H1 (cell line): Measurements from ENCODE around the gene ARNT2. TPM values are rescaled to one million over a fixed set of nuclear protein-coding genes. Genes with fewer than 3 reads are reported as not detected.

Experiments used
- CTCF ChIA-PET: fragments of 300-600 bp; sonication (Branson Sonifier 250); formaldehyde crosslinking; loops from one replicate; lab custom pipeline; 2021; ENCODE audit not compliant: partially characterized antibody; lab: Charles Lee
- POLR2A ChIA-PET: fragments of 300-600 bp; sonication (Branson Sonifier 250); formaldehyde crosslinking; loops from one replicate; lab custom pipeline; 2021; ENCODE audit warnings: inconsistent platforms; ENCODE audit not compliant: partially characterized antibody; lab: Charles Lee
- DNase-seq, 2 experiments: peaks; one replicate each; pipeline versions ENCODE4 v3.0.0 to v3.0.0-alpha.2; 2010 to 2022; ENCODE audit warnings: low spot score in 2 of 2, low read depth in 1 of 2, mixed read lengths in 1 of 2
- FAIRE-seq: peaks from 2 replicates; lab custom pipeline; 2011; peaks lifted over from hg19 to GRCh38; lab: Jason Lieb, UNC
- H2AFZ ChIP-seq: 2 replicates; pipeline ENCODE4 v1.8.1; 2012; ENCODE audit warnings: low read length, inconsistent platforms
- H2AK5ac ChIP-seq: 2 replicates; pipeline ENCODE4 v1.6.1; 2013; ENCODE audit warnings: low read depth, low read length
- H2BK120ac ChIP-seq: replicated peaks from 2 replicates; pipeline ENCODE3; 2013; ENCODE audit warnings: low read depth, low read length, inconsistent platforms
- H2BK12ac ChIP-seq: 2 replicates; pipeline ENCODE4 v1.6.1; 2013; ENCODE audit warnings: low read depth, low read length
- H2BK15ac ChIP-seq: 2 replicates; pipeline ENCODE4 v1.6.1; 2013; ENCODE audit warnings: low read length
- H2BK20ac ChIP-seq: 2 replicates; pipeline ENCODE4 v1.6.1; 2013; ENCODE audit warnings: low read length
- H2BK5ac ChIP-seq: 2 replicates; pipeline ENCODE4 v1.6.1; 2013; ENCODE audit warnings: low read depth, low read length
- H3K14ac ChIP-seq: 2 replicates; pipeline ENCODE4 v1.6.1; 2013; ENCODE audit warnings: inconsistent platforms; ENCODE audit not compliant: insufficient read length
- H3K18ac ChIP-seq: 2 replicates; pipeline ENCODE4 v1.6.1; 2013; ENCODE audit warnings: low read length; ENCODE audit errors: extremely low read depth
- H3K23ac ChIP-seq: 2 replicates; pipeline ENCODE4 v1.6.1; 2013; ENCODE audit warnings: inconsistent platforms; ENCODE audit not compliant: insufficient read length
- H3K23me2 ChIP-seq: 2 replicates; pipeline ENCODE4 v1.6.1; 2013; ENCODE audit warnings: low read depth, low read length
- H3K27ac ChIP-seq: 2 replicates; pipeline ENCODE4 v1.6.1; 2011; ENCODE audit warnings: low read depth, low read length, inconsistent platforms
- H3K27me3 ChIP-seq, 4 experiments: replicated peaks in 1 of 4; 1 replicate in 1 of 4; 2 replicates in 3 of 4; pipeline versions ENCODE4 v1.6.1 to v1.8.1; 2011 to 2013; ENCODE audit warnings: low read length in 3 of 4, mild to moderate bottlenecking in 3 of 4, inconsistent platforms in 2 of 4, mixed read lengths in 2 of 4, moderate library complexity in 1 of 4; ENCODE audit not compliant: control insufficient read depth in 3 of 4, insufficient read depth in 3 of 4; ENCODE audit errors: extremely low read depth in 1 of 4
- H3K36me3 ChIP-seq, 4 experiments: 2 replicates each; pipeline versions ENCODE4 v1.6.1 to v1.8.1; 2011 to 2013; ENCODE audit warnings: mild to moderate bottlenecking in 4 of 4, low read length in 3 of 4, moderate library complexity in 2 of 4, control low read depth in 1 of 4, inconsistent platforms in 1 of 4; ENCODE audit not compliant: insufficient read depth in 4 of 4, control insufficient read depth in 2 of 4
- H3K4ac ChIP-seq: replicated peaks from 2 replicates; pipeline ENCODE3; 2013; ENCODE audit warnings: low read length, low read depth, mixed read lengths, inconsistent platforms; ENCODE audit not compliant: insufficient read length
- H3K4me1 ChIP-seq, 4 experiments: replicated peaks in 1 of 4; 1 replicate in 1 of 4; 2 replicates in 3 of 4; pipeline versions ENCODE4 v1.6.1 to v1.8.1; 2011 to 2013; ENCODE audit warnings: low read length in 3 of 4, inconsistent platforms in 2 of 4, mixed read lengths in 1 of 4; ENCODE audit not compliant: insufficient read depth in 4 of 4, control insufficient read depth in 3 of 4
- H3K4me2 ChIP-seq, 2 experiments: 2 replicates each; pipeline versions ENCODE4 v1.6.1 to v1.8.1; 2011 to 2013; ENCODE audit warnings: low read depth in 2 of 2, low read length in 2 of 2, control low read depth in 1 of 2, inconsistent platforms in 1 of 2, mild to moderate bottlenecking in 1 of 2; ENCODE audit not compliant: insufficient read depth in 1 of 2
- H3K4me3 ChIP-seq, 4 experiments: fragments of 200-600, 300-600 bp in 1 of 4; sonication (generic), shearing (Covaris generic), sonication (Bioruptor Twin) in 1 of 4; 2 replicates each; pipeline versions ENCODE4 v1.5.1 to v1.8.1; 2011 to 2016; ENCODE audit warnings: low read length in 4 of 4, low read depth in 3 of 4, control low read depth in 2 of 4, inconsistent platforms in 2 of 4, mild to moderate bottlenecking in 2 of 4, mixed read lengths in 1 of 4, moderate library complexity in 1 of 4; ENCODE audit not compliant: insufficient read depth in 2 of 4; ENCODE audit errors: extremely low read depth in 1 of 4
- H3K56ac ChIP-seq: replicated peaks from 2 replicates; pipeline ENCODE3; 2013; ENCODE audit warnings: low read depth, mild to moderate bottlenecking, mixed read lengths, low read length, inconsistent platforms; ENCODE audit not compliant: insufficient read length
- H3K79me1 ChIP-seq: 2 replicates; pipeline ENCODE4 v1.6.1; 2013; ENCODE audit warnings: low read depth, low read length, control low read depth
- H3K79me2 ChIP-seq, 2 experiments: 2 replicates each; pipeline versions ENCODE4 v1.6.1 to v1.8.1; 2012 to 2013; ENCODE audit warnings: low read length in 2 of 2, mild to moderate bottlenecking in 2 of 2, inconsistent platforms in 1 of 2; ENCODE audit not compliant: insufficient read depth in 2 of 2, control insufficient read depth in 1 of 2
- H3K9ac ChIP-seq, 4 experiments: replicated peaks in 1 of 4; 1 replicate in 1 of 4; 2 replicates in 3 of 4; pipeline versions ENCODE4 v1.6.1 to v1.8.1; 2011 to 2013; ENCODE audit warnings: low read depth in 3 of 4, low read length in 3 of 4, control low read depth in 2 of 4, mild to moderate bottlenecking in 2 of 4, moderate library complexity in 2 of 4, inconsistent platforms in 1 of 4; ENCODE audit errors: extremely low read depth in 1 of 4
- H3K9me3 ChIP-seq, 2 experiments: 2 replicates each; pipeline versions ENCODE4 v1.6.1 to v1.8.1; 2012 to 2013; ENCODE audit warnings: mild to moderate bottlenecking in 2 of 2, moderate library complexity in 2 of 2, control low read depth in 1 of 2, inconsistent platforms in 1 of 2, low read depth in 1 of 2, low read length in 1 of 2, mixed read lengths in 1 of 2; ENCODE audit not compliant: insufficient read depth in 2 of 2
- H4K20me1 ChIP-seq, 2 experiments: replicated peaks in 1 of 2; 2 replicates each; pipeline versions ENCODE3 to v1.8.1; 2011 to 2013; ENCODE audit warnings: inconsistent platforms in 2 of 2, low read length in 2 of 2, mild to moderate bottlenecking in 1 of 2; ENCODE audit not compliant: insufficient read depth in 2 of 2, control insufficient read depth in 1 of 2
- H4K5ac ChIP-seq: 2 replicates; pipeline ENCODE4 v1.6.1; 2013; ENCODE audit warnings: low read length, low read depth, mixed read lengths, inconsistent platforms; ENCODE audit not compliant: insufficient read length
- H4K8ac ChIP-seq: 2 replicates; pipeline ENCODE4 v1.8.0; 2013; ENCODE audit warnings: mild to moderate bottlenecking, moderate library complexity, low read length, inconsistent platforms; ENCODE audit not compliant: insufficient read depth; ENCODE audit errors: extremely low read depth
- H4K91ac ChIP-seq: replicated peaks from 2 replicates; pipeline ENCODE3; 2013; ENCODE audit warnings: low read length, mixed read lengths, inconsistent platforms; ENCODE audit not compliant: insufficient read length
- ATF3 ChIP-seq: IDR thresholded peaks from 2 replicates; pipeline ENCODE4 v1.6.1; 2011; ENCODE audit warnings: low read depth, mild to moderate bottlenecking, low read length; ENCODE audit not compliant: insufficient read depth
- CEBPB ChIP-seq: IDR thresholded peaks from 2 replicates; pipeline ENCODE4 v1.6.1; 2012; ENCODE audit warnings: low read depth, low read length
- EP300 ChIP-seq, 2 experiments: IDR thresholded peaks; 1 replicate in 1 of 2; 2 replicates in 1 of 2; pipeline ENCODE4 v1.6.1; 2011 to 2012; ENCODE audit warnings: low read depth in 2 of 2, low read length in 2 of 2, mild to moderate bottlenecking in 2 of 2, borderline replicate concordance in 1 of 2, inconsistent platforms in 1 of 2, moderate library complexity in 1 of 2
- GABPA ChIP-seq: IDR thresholded peaks from 2 replicates; pipeline ENCODE4 v1.6.1; 2011; ENCODE audit warnings: mild to moderate bottlenecking, low read length, moderate library complexity, borderline replicate concordance; ENCODE audit not compliant: insufficient read depth
- GTF2F1 ChIP-seq: IDR thresholded peaks from 2 replicates; pipeline ENCODE4 v1.6.1; 2012; ENCODE audit warnings: low read depth, low read length, improper control_type of control experiment, borderline replicate concordance
- RFX5 ChIP-seq: IDR thresholded peaks from 2 replicates; pipeline ENCODE4 v1.6.1; 2011; ENCODE audit warnings: low read depth, low read length, improper control_type of control experiment, borderline replicate concordance
- RXRA ChIP-seq: IDR thresholded peaks from 2 replicates; pipeline ENCODE4 v1.6.1; 2011; ENCODE audit warnings: low read depth, mild to moderate bottlenecking, low read length, moderate library complexity; ENCODE audit not compliant: insufficient read depth
- SP1 ChIP-seq: IDR thresholded peaks from 2 replicates; pipeline ENCODE4 v1.6.1; 2011; ENCODE audit warnings: low read depth, low read length
- SP4 ChIP-seq: IDR thresholded peaks from 2 replicates; pipeline ENCODE4 v1.6.1; 2012; ENCODE audit warnings: low read length, inconsistent platforms
- TAF7 ChIP-seq: optimal IDR thresholded peaks from 2 replicates; pipeline ENCODE3; 2011; ENCODE audit warnings: low read depth, mild to moderate bottlenecking, inconsistent platforms, low read length, moderate library complexity, borderline replicate concordance
- WGBS, 2 experiments: shearing (Covaris generic) in 1 of 2; methylation state at CpG; one replicate each; pipeline versions ENCODE4 v1.1.6 to v1.1.7; 2013 to 2015; ENCODE audit warnings: low lambda C conversion rate in 2 of 2, mixed read lengths in 2 of 2, inconsistent platforms in 1 of 2, low coverage in 1 of 2, missing lambda C conversion rate in 1 of 2; ENCODE audit not compliant: insufficient replicate concordance in 2 of 2, insufficient coverage in 1 of 2, insufficient read length in 1 of 2; ENCODE audit errors: extremely low coverage in 1 of 2, missing lambda C conversion rate in 1 of 2; 5-methylcytosine and 5-hydroxymethylcytosine counted together
- polyA plus RNA-seq, 7 experiments: library from polyadenylated mRNA; depleted of rRNA in 3 of 7; stranded (reverse) in 5 of 7; unstranded in 2 of 7; fragments of >200 nt in 5 of 7; fragments of 200-250 nt in 2 of 7; gene quantifications; 1 replicate in 5 of 7; 2 replicates in 1 of 7; 4 replicates in 1 of 7; pipeline versions ENCODE4 v1.2.1 to v1.2.3, GENCODE V29; 2011 to 2013; ENCODE audit warnings: missing spikeins in 2 of 7, mixed read lengths in 2 of 7
- total RNA-seq: library from RNA; stranded (reverse); fragmentation: NEBNext Ultra II Directional; extraction: Animal tissue kit (Norgen Biotek cat#: 25700); gene quantifications from 2 replicates; pipeline ENCODE4 v1.2.1, GENCODE V29; 2021
- TF ChIP-seq, protein P1 (sequence below), 3 experiments: IDR thresholded peaks; 1 replicate in 2 of 3; 2 replicates in 1 of 3; pipeline versions ENCODE4 v1.5.1 to v1.6.1; 2011; ENCODE audit warnings: low read length in 3 of 3, mild to moderate bottlenecking in 3 of 3, inconsistent platforms in 2 of 3, low read depth in 1 of 3, moderate library complexity in 1 of 3; ENCODE audit not compliant: insufficient read depth in 1 of 3; ENCODE audit errors: control extremely low read depth in 1 of 3

The ARNT2 gene
- total and polyA plus RNA-seq, 2 of the 8 experiments (the other 6 are each of a cell fraction or from before 2014, with no cell fraction given) = 9.5 to 14.6 TPM

DNA sequence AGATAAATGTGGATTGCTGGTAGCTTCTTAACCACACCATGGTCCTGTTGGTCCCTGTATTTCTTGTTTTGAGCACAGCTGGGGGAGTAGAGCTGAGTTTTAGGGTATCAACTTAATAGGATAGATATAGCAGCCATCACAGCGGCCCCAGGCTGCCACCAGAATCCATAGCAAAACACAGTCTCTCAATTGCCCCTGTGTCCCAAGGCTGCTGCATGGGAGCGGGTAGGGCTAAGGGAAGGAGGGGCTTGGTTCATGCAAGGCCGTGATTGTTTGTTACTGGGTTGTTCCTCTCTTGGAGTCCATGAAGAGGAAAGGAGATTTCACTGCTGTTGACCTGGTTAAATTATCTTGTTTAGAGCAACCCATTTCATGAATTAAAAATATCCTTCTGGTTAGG, 22.1 kb downstream of the ARNT2 start:
- H2BK15ac ChIP-seq = no peak overlapping the region
- no peak overlapping the region for H4K8ac ChIP-seq
- H3K4ac ChIP-seq = no peak overlapping the region
- H3K4me1 ChIP-seq = no peaks in the 10 kb centered on the region; a peak in 1 of 7 replicates
- no peak overlapping the region for H2AK5ac ChIP-seq
- no peak overlapping the region for H3K56ac ChIP-seq
- CTCF ChIA-PET = interaction anchor here (0.6 to 3.0 kb wide), 7 partner anchors 9 to 927 kb away, joined by 3 to 10 read pairs (median 4); no protein-coding TSS in a partner anchor
- no peaks in the 10 kb centered on the region for H3K79me2 ChIP-seq
- no peak overlapping the region for H3K4me3 ChIP-seq
- no peak overlapping the region for H2BK20ac ChIP-seq
- no peak overlapping the region for H2BK12ac ChIP-seq
- no peak overlapping the region for H3K23ac ChIP-seq
- no peak for FAIRE-seq
- POLR2A ChIA-PET = interaction anchor here (0.9 to 1.0 kb wide), 2 partner anchors 8 to 21 kb away, joined by 3 read pairs; no protein-coding TSS in a partner anchor
- H4K20me1 ChIP-seq = no peaks in the 10 kb centered on the region
- DNase-seq = no peak
- WGBS, 2 experiments = 91% methylated on average over 3 of the region's 3 CpGs; no CpG with 5 or more reads in 1 of the 2 experiments
- no peak overlapping the region for H4K91ac ChIP-seq
- H3K23me2 ChIP-seq = no peaks in the 10 kb centered on the region
- H2BK120ac ChIP-seq = no peak overlapping the region
- H3K9me3 ChIP-seq = no peaks in the 10 kb centered on the region
- no peak overlapping the region for H3K27ac ChIP-seq
- peaks cover 5% of the 10 kb centered on the region; the same call in 1 of the 2 replicates for H3K79me1 ChIP-seq
- no peak overlapping the region for H2BK5ac ChIP-seq
- no peak overlapping the region for H4K5ac ChIP-seq
- H3K4me2 ChIP-seq = no peak overlapping the region
- no peak overlapping the region for H3K18ac ChIP-seq
- H3K14ac ChIP-seq = no peak overlapping the region
- no peak overlapping the region for H3K9ac ChIP-seq
- no peak overlapping the region for H2AFZ ChIP-seq
- no peaks in the 10 kb centered on the region for H3K27me3 ChIP-seq
- no peaks in the 10 kb centered on the region for H3K36me3 ChIP-seq
- TF ChIP-seq RFX5 (no peak), RXRA (no peak), GTF2F1 (no peak), CEBPB (no peak), ATF3 (no peak), GABPA (no peak), EP300 (IDR thresholded peaks at IDR 0.05; ENCODE audit: borderline replicate concordance in 1 of 2, low read depth in 2 of 2, low read length in 2 of 2) (no peak), SP1 (no peak), TAF7 (no peak), SP4 (no peak)
- TF ChIP-seq, protein P1, sequence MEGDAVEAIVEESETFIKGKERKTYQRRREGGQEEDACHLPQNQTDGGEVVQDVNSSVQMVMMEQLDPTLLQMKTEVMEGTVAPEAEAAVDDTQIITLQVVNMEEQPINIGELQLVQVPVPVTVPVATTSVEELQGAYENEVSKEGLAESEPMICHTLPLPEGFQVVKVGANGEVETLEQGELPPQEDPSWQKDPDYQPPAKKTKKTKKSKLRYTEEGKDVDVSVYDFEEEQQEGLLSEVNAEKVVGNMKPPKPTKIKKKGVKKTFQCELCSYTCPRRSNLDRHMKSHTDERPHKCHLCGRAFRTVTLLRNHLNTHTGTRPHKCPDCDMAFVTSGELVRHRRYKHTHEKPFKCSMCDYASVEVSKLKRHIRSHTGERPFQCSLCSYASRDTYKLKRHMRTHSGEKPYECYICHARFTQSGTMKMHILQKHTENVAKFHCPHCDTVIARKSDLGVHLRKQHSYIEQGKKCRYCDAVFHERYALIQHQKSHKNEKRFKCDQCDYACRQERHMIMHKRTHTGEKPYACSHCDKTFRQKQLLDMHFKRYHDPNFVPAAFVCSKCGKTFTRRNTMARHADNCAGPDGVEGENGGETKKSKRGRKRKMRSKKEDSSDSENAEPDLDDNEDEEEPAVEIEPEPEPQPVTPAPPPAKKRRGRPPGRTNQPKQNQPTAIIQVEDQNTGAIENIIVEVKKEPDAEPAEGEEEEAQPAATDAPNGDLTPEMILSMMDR (IDR thresholded peaks at IDR 0.05; ENCODE audit: control extremely low read depth in 1 of 3, insufficient read depth in 1 of 3, low read depth in 1 of 3, low read length in 3 of 3) = no peak
